DOHH2 (cell line): ENCODE data around the gene KRT5.

Source experiments
- H3F3A ChIP-seq: fragments of 200-600 bp; sonication (generic), shearing (Covaris generic); 2 replicates; pipeline ENCODE4 v1.6.0; 2016; ENCODE audit warnings: antibody characterized with exemption, mild to moderate bottlenecking; ENCODE audit not compliant: control insufficient read depth, insufficient read depth
- H3K27ac ChIP-seq: fragments of 200-600 bp; sonication (generic); 2 replicates; pipeline ENCODE4 v1.5.1; 2014; ENCODE audit warnings: low read depth, mild to moderate bottlenecking, low read length, moderate library complexity
- H3K27me3 ChIP-seq: fragments of 200-600 bp; sonication (generic); 2 replicates; pipeline ENCODE4 v1.6.1; 2014; ENCODE audit warnings: mild to moderate bottlenecking, low read length, mixed read lengths; ENCODE audit not compliant: control insufficient read depth
- H3K36me3 ChIP-seq: fragments of 200-600 bp; sonication (generic); 2 replicates; pipeline ENCODE4 v1.6.1; 2014; ENCODE audit warnings: mild to moderate bottlenecking, low read length, moderate library complexity, mixed read lengths; ENCODE audit not compliant: control insufficient read depth
- H3K4me1 ChIP-seq: fragments of 200-600 bp; sonication (generic); 2 replicates; pipeline ENCODE4 v1.6.1; 2014; ENCODE audit warnings: mild to moderate bottlenecking, low read length, mixed read lengths; ENCODE audit not compliant: control insufficient read depth
- H3K4me2 ChIP-seq: fragments of 200-600 bp; sonication (generic); 2 replicates; pipeline ENCODE4 v1.6.0; 2014; ENCODE audit warnings: mild to moderate bottlenecking, low read length, moderate library complexity
- H3K4me3 ChIP-seq: fragments of 200-600 bp; sonication (generic); 2 replicates; pipeline ENCODE4 v1.5.1; 2014; ENCODE audit warnings: mild to moderate bottlenecking, low read length, mixed read lengths
- H3K79me2 ChIP-seq: fragments of 200-600 bp; sonication (generic); 2 replicates; pipeline ENCODE4 v1.6.1; 2014; ENCODE audit warnings: mild to moderate bottlenecking, low read length, mixed read lengths; ENCODE audit not compliant: control insufficient read depth
- H3K9me2 ChIP-seq: fragments of 200-600 bp; sonication (generic); replicated peaks from 2 replicates; pipeline ENCODE4 v1.6.1; 2014; ENCODE audit warnings: mild to moderate bottlenecking, low read length, mixed read lengths; ENCODE audit not compliant: control insufficient read depth
- H3K9me3 ChIP-seq: fragments of 200-600 bp; sonication (generic); 2 replicates; pipeline ENCODE4 v1.6.1; 2014; ENCODE audit warnings: antibody characterized with exemption, low read length, mixed read lengths; ENCODE audit not compliant: control insufficient read depth, insufficient read depth
- H4K20me1 ChIP-seq: fragments of 200-600 bp; sonication (generic); 2 replicates; pipeline ENCODE4 v1.6.0; 2014; ENCODE audit warnings: low read depth, mild to moderate bottlenecking, antibody characterized with exemption, low read length, moderate library complexity; ENCODE audit not compliant: control insufficient read depth, insufficient read depth
- EZH2phosphoT487 ChIP-seq: fragments of 200-600 bp; sonication (generic); IDR thresholded peaks from 2 replicates; pipeline ENCODE4 v1.6.1; 2017; ENCODE audit warnings: borderline replicate concordance, mild to moderate bottlenecking, antibody characterized with exemption, low read length, moderate library complexity, mixed read lengths
- TF ChIP-seq, protein P1 (sequence below): fragments of 200-600 bp; sonication (generic); IDR thresholded peaks from one replicate; pipeline ENCODE4 v1.5.1; 2014; ENCODE audit warnings: antibody characterized with exemption, mild to moderate bottlenecking, low read depth, low read length; ENCODE audit not compliant: poor library complexity, severe bottlenecking

Gene KRT5

DNA sequence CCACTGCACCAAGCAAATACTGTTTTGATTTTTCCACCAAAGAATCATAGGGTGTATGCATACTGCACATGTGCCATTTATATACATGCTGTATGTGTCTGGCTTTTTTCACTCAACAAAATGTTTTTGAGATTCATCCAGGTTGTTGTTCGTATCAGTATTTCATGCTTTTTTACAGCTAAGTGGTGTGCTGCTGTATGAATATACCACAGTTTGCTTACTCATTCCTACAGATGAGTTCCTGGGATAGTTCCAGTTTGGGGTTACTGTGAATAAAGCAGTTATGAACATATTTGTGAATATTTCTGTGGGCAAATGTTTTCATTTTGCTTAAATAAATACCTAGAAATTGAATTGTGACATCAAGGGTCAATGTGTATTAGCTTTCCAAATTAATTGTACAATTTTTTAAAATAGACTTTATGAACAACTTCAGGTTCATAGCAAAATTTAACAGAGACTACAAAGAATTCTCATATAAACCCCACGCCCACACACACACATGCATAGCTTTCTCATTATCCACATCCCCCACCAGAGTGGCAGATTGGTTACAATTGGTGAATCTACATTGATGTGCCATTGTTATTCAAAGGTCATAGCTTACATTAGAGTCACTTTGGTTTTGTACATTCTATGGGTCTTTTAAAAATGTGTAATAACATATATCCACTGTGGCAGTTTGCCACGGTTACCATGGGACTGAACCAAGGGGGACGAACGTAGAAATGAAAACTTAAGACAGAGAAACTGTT, 20.2 kb downstream of the KRT5 start:
- Histone ChIP-seq H3K4me3 (no peak overlapping the region), H3K36me3 (no peaks in the 10 kb centered on the region), H3K27me3 (peaks cover 11% of the 10 kb centered on the region), H3F3A (no peaks in the 10 kb centered on the region), H3K4me2 (no peak overlapping the region), H3K9me3 (no peaks in the 10 kb centered on the region), H3K9me2 (no peaks in the 10 kb centered on the region), H3K27ac (no peak overlapping the region), H3K4me1 (no peaks in the 10 kb centered on the region), H3K79me2 (no peaks in the 10 kb centered on the region), H4K20me1 (no peaks in the 10 kb centered on the region)
- TF ChIP-seq EZH2phosphoT487 = no peak

DNA sequence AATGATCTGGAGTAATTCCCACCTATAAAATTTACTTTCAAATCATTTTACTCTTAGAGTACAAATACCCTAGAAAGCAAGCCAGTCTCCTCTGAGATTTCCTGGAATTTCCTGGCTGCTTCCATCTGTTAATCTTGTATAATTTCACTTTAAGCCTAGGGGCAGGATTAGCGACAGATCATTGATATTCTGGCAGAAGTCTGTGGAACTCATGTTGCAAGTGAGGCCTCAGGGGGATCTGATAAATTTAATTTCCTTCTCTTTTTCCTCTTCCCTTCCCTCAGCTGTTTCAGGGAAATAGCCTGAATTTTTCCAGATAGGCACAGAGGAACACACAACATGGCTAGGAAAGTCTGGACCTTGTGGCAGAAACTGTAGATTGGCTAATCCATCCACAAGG, 21.2 kb downstream of the KRT5 start:
- Histone ChIP-seq H3K4me3 (no peak overlapping the region), H3K27ac (no peak overlapping the region), H3K4me1 (no peaks in the 10 kb centered on the region), H3K9me2 (no peaks in the 10 kb centered on the region), H3K4me2 (no peak overlapping the region), H3K79me2 (no peaks in the 10 kb centered on the region), H4K20me1 (no peaks in the 10 kb centered on the region), H3K9me3 (no peaks in the 10 kb centered on the region), H3K36me3 (no peaks in the 10 kb centered on the region), H3K27me3 (peaks cover 11% of the 10 kb centered on the region), H3F3A (no peaks in the 10 kb centered on the region)
- TF ChIP-seq EZH2phosphoT487 = no peak
- TF ChIP-seq, protein P1, sequence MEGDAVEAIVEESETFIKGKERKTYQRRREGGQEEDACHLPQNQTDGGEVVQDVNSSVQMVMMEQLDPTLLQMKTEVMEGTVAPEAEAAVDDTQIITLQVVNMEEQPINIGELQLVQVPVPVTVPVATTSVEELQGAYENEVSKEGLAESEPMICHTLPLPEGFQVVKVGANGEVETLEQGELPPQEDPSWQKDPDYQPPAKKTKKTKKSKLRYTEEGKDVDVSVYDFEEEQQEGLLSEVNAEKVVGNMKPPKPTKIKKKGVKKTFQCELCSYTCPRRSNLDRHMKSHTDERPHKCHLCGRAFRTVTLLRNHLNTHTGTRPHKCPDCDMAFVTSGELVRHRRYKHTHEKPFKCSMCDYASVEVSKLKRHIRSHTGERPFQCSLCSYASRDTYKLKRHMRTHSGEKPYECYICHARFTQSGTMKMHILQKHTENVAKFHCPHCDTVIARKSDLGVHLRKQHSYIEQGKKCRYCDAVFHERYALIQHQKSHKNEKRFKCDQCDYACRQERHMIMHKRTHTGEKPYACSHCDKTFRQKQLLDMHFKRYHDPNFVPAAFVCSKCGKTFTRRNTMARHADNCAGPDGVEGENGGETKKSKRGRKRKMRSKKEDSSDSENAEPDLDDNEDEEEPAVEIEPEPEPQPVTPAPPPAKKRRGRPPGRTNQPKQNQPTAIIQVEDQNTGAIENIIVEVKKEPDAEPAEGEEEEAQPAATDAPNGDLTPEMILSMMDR = no peak

DNA sequence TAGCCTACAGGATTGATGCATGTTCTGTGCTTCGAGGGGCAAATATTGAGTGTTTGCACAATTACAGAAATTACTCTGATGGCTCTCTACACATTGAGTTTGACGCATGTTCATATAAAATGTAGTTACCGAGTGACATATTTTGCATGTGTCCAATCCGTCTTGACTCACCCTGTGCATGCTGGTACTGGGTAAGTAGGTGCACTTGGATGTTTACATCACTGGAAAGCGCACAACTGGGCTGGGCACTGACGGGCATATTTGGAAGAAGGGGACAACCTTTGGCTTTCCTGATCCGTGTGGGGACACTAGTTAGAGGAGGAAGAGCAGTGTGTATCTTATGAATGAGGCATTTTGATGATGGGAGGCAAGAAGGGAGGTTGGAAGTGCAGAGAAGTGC, 22.2 kb downstream of the KRT5 start:
- Histone ChIP-seq H3K36me3 (no peaks in the 10 kb centered on the region), H3K9me2 (no peaks in the 10 kb centered on the region), H3K4me3 (no peak overlapping the region), H3K9me3 (no peaks in the 10 kb centered on the region), H3K4me1 (no peaks in the 10 kb centered on the region), H3K27me3 (peaks cover 15% of the 10 kb centered on the region), H4K20me1 (no peaks in the 10 kb centered on the region), H3K79me2 (no peaks in the 10 kb centered on the region), H3K27ac (no peak overlapping the region), H3F3A (no peaks in the 10 kb centered on the region), H3K4me2 (no peak overlapping the region)
- TF ChIP-seq EZH2phosphoT487 = no peak
- TF ChIP-seq, protein P1 = no peak

DNA sequence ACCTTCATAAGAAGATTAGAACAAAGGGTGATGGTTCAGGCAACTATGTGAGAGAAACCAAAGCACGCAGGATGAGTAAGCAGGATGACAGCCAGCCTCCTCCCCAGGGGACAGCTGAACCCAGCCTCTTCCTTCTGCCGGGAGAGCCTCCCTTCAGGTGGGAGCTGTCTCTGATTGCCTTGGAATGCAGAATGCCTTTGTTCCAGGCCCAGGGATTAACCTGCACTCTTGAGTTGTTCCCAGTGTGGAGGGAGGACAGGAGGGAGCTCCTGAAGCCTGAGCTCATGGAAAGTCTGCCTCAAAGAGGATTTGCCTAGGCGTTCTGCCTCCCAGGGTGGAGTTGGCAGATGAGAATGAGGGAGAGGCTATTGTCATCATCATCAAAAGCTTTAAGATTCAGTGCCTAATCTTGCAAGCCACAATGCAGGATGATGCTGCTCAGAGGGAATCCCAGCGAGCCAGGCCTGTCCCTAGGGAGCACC, 23.6 kb downstream of the KRT5 start:
- H3F3A ChIP-seq = no peaks in the 10 kb centered on the region
- H3K9me3 ChIP-seq = no peaks in the 10 kb centered on the region
- H3K4me3 ChIP-seq = no peak overlapping the region
- H3K4me2 ChIP-seq = no peak overlapping the region
- H3K9me2 ChIP-seq = no peaks in the 10 kb centered on the region
- no peaks in the 10 kb centered on the region for H3K79me2 ChIP-seq
- no peaks in the 10 kb centered on the region for H3K36me3 ChIP-seq
- peaks cover 15% of the 10 kb centered on the region for H3K27me3 ChIP-seq
- H3K4me1 ChIP-seq = no peaks in the 10 kb centered on the region
- H3K27ac ChIP-seq = no peak overlapping the region
- H4K20me1 ChIP-seq = no peaks in the 10 kb centered on the region
- TF ChIP-seq, protein P1 = no peak
- no peak for TF ChIP-seq EZH2phosphoT487
